Activated CD4-positive, CD25-positive, alpha-beta regulatory T cell treated with anti-CD3 and anti-CD28 coated beads, Interleukin-2, amount 50 U/mL, for 16 hours (primary cell): Measurements from ENCODE around the gene HSPA6.
"Not testable (repeated sequence)": the region's sequence is repeated elsewhere in the genome, so short reads cannot be mapped to it uniquely, and the experiment has no call there.

Experiments used
- DNase-seq: peaks from one replicate; pipeline ENCODE4 v3.0.0-alpha.2; 2020; ENCODE audit warnings: low read depth, low spot score

Gene HSPA6

DNA sequence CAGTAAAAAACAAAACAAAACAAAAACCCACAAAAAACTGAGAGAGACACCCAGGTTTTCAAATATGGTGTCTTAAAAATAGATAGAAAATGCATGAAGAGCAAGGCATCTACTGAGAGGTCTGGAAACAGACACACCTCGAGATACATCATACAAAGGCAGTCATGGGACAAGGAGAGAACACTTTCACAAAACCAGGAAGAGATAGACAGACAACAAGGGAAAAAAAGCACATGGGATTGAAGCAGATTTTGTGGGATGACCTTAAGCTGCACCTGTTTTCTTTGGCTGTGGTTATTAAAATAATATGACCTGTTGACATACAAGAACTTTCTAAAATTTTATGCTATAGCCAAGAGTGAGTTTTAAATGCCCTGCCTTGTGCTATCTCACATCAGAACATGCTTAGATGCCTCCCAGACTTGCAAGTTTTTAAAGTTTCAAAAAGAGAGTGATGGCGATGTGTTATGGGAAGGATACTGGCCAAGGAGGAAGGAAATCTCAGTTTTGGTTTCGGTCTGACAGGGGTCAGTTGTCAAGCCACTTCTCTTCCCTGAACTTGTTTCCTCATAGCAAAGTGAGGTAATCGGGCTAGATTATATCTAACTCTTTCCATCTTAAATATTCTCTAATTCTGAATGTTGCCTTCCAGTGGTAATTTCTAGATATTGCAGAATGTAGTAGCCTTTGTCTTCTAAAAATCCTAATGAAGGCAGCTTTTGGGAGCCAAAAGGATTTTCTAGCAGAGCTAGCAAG, 36.8 kb downstream of the HSPA6 start:
- DNase-seq: not testable (repeated sequence)

- DNase-seq: not testable (repeated sequence)
Measured at GRCh38 chr1:161562441-161562840, 38.1 kb downstream of the HSPA6 start.

DNA sequence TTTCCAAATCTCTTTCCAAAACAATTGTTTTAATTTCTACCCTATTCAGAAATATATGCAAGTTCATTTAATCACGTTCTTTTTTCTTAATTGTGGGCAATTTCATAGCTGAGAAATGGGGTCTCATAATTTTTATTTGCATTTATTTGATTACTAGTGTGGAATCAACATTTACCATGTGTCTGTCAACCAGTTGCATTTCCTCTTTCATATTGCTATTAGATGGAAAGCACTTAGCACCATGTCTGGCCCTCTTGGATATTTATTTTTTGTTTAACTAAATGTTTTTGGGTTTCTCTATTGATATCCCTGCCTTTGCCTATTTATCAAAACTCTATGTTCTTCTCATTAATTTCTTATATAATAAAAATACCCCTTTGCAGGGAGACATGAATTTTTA, 39.2 kb downstream of the HSPA6 start:
- not testable (repeated sequence) for DNase-seq

DNA sequence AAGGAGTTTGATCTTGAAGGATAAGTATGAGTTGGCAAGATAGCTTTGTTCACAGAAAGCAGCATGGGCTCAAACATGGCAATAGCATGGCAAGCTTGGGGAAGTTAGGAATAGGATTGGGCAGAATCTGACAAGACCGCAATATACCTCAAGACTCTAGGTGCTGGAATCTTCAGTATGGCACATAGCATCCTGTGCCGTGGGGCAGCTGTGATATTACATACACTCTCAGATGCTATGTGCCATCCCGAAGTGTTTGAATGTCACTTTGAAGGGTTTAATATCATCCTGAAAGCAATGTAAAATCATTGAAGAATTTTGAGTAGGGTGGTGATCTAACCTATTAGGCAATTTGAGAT, 42.2 kb downstream of the HSPA6 start:
- DNase-seq: not testable (repeated sequence)

DNA sequence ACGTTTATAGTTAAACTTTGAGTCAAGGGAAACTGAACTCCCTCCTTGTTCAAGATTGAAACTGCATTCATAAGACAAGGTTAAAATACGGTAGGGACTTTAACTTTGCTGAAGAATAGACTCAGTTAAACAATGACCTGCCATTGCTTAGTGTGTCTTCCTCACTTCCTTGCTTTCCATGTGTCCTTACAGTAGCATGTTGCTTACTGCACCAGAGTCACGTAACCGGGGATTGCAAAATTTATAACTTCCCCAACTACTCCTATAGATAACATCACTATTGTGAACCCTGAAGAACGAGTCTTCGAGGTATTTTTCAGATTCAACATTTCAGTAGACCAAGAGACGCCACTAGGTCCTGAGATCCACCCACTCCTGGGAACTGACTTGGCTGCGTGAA, 47.4 kb downstream of the HSPA6 start:
- not testable (repeated sequence) for DNase-seq
